Esophagus (tissue), 2 donors: ENCODE results near the gene CLDN34. TPM values are rescaled to one million over a fixed set of nuclear protein-coding genes. Genes with fewer than 3 reads are reported as not detected.

Experiments
- H3K27ac ChIP-seq, 2 donors: one replicate each; pipeline ENCODE4 v1.5.1; 2013; ENCODE audit warnings: low read depth in 2 of 2, mild to moderate bottlenecking in 2 of 2, inconsistent platforms in 1 of 2, low read length in 1 of 2, moderate library complexity in 1 of 2
- H3K27me3 ChIP-seq, 2 donors: one replicate each; pipeline ENCODE4 v1.6.1; 2013; ENCODE audit warnings: low read length in 2 of 2, control low read depth in 1 of 2, mild to moderate bottlenecking in 1 of 2; ENCODE audit not compliant: insufficient read depth in 2 of 2, control insufficient read depth in 1 of 2
- H3K36me3 ChIP-seq, 2 donors: one replicate each; pipeline ENCODE4 v1.6.1; 2013; ENCODE audit warnings: low read length in 1 of 2; ENCODE audit not compliant: control insufficient read depth in 2 of 2, insufficient read depth in 2 of 2
- H3K4me1 ChIP-seq, 2 donors: one replicate each; pipeline ENCODE4 v1.6.1; 2013; ENCODE audit warnings: low read length in 1 of 2; ENCODE audit not compliant: control insufficient read depth in 2 of 2, insufficient read depth in 2 of 2
- H3K4me3 ChIP-seq, 2 donors: one replicate each; pipeline ENCODE4 v1.5.1; 2013; ENCODE audit warnings: low read length in 2 of 2, mild to moderate bottlenecking in 2 of 2, low read depth in 1 of 2, moderate library complexity in 1 of 2
- H3K9me3 ChIP-seq, 2 donors: one replicate each; pipeline ENCODE4 v1.6.1; 2013; ENCODE audit warnings: mild to moderate bottlenecking in 2 of 2, low read depth in 1 of 2, low read length in 1 of 2, moderate library complexity in 1 of 2; ENCODE audit not compliant: control insufficient read depth in 2 of 2, insufficient read depth in 1 of 2
- WGBS, 2 donors: extraction: QIAGEN DNeasy Blood & Tissue Kit; methylation state at CpG; one replicate each; pipeline ENCODE4 v1.1.7; 2013; 5-methylcytosine and 5-hydroxymethylcytosine counted together
- polyA plus RNA-seq, 2 donors: library from polyadenylated mRNA; stranded (reverse); fragments of 200-250 nt; gene quantifications; one replicate each; pipeline ENCODE4 v1.2.3, GENCODE V29; 2013
- donor health status: healthy with polysubstance abuse.
- donor health status: Bipolar disorder and iron deficiency.

CLDN34 gene
- under 1 TPM; 0.15 to 0.45 TPM for polyA plus RNA-seq

- Histone ChIP-seq H3K9me3 (no peaks in the 10 kb centered on the region), H3K4me1 (no peaks in the 10 kb centered on the region), H3K27me3 (no peaks in the 10 kb centered on the region), H3K27ac (no peak within 1 kb of the TSS), H3K4me3 (no peak within 1 kb of the TSS), H3K36me3 (no peaks in the 10 kb centered on the region)
- 90 to 93% methylated on average over 16 of the region's 16 CpGs for WGBS, 2 donors
Observed at GRCh38 chrX:9966775-9967408, at the start of gene CLDN34. TSS of gene CLDN34 (plus strand) at chrX:9967358. CDS start at chrX:9967358, 0 bp downstream.

- no peaks in the 10 kb centered on the region for H3K4me1 ChIP-seq
- H3K9me3 ChIP-seq = no peaks in the 10 kb centered on the region
- no peaks in the 10 kb centered on the region for H3K36me3 ChIP-seq
- H3K4me3 ChIP-seq = no peak overlapping the region
- 83 to 86% methylated on average over 5 of the region's 5 CpGs for WGBS, 2 donors
- H3K27me3 ChIP-seq = no peaks in the 10 kb centered on the region
- no peak overlapping the region for H3K27ac ChIP-seq
Observed at GRCh38 chrX:9917861-9918260, 49.3 kb upstream of the CLDN34 start.

GRCh38 chrX:9919632-9920172 lies 47.5 kb upstream of the CLDN34 start:
- WGBS, 2 donors = 64 to 86% methylated on average over 3 of the region's 3 CpGs
- no peaks in the 10 kb centered on the region for H3K4me1 ChIP-seq
- no peak overlapping the region for H3K4me3 ChIP-seq
- H3K27ac ChIP-seq = no peak overlapping the region
- H3K36me3 ChIP-seq = no peaks in the 10 kb centered on the region
- no peaks in the 10 kb centered on the region for H3K27me3 ChIP-seq
- no peaks in the 10 kb centered on the region for H3K9me3 ChIP-seq

GRCh38 chrX:9921407-9921806 lies 45.8 kb upstream of the CLDN34 start:
- Histone ChIP-seq H3K36me3 (no peaks in the 10 kb centered on the region), H3K9me3 (no peaks in the 10 kb centered on the region), H3K4me1 (no peaks in the 10 kb centered on the region), H3K27ac (no peak overlapping the region), H3K27me3 (no peaks in the 10 kb centered on the region), H3K4me3 (no peak overlapping the region)
- WGBS, 2 donors = 91 to 96% methylated on average over 5 of the region's 5 CpGs

GRCh38 chrX:9923357-9923756 lies 43.8 kb upstream of the CLDN34 start:
- H3K27ac ChIP-seq = no peak overlapping the region
- 51 to 69% methylated on average over 5 of the region's 5 CpGs for WGBS, 2 donors
- H3K9me3 ChIP-seq = no peaks in the 10 kb centered on the region
- H3K27me3 ChIP-seq = no peaks in the 10 kb centered on the region
- no peaks in the 10 kb centered on the region for H3K36me3 ChIP-seq
- no peak overlapping the region for H3K4me3 ChIP-seq
- peaks cover 0 to 2% of the 10 kb centered on the region in 2 donors for H3K4me1 ChIP-seq

- Histone ChIP-seq H3K4me3 (no peak overlapping the region), H3K9me3 (no peaks in the 10 kb centered on the region), H3K36me3 (no peaks in the 10 kb centered on the region), H3K27ac (no peak overlapping the region), H3K27me3 (no peaks in the 10 kb centered on the region), H3K4me1 (peaks cover 0 to 2% of the 10 kb centered on the region in 2 donors)
- 87 to 91% methylated on average over 9 of the region's 9 CpGs for WGBS, 2 donors
Observed at GRCh38 chrX:9926002-9926401, 41.2 kb upstream of the CLDN34 start.

- 39 to 44% methylated on average over 11 of the region's 11 CpGs for WGBS, 2 donors
- H3K36me3 ChIP-seq = peaks cover 0 to 3% of the 10 kb centered on the region in 2 donors
Observed at GRCh38 chrX:9927698-9928482, 39.3 kb upstream of the CLDN34 start.

GRCh38 chrX:9935436-9935835 lies 31.7 kb upstream of the CLDN34 start:
- peaks cover 0 to 3% of the 10 kb centered on the region in 2 donors for H3K36me3 ChIP-seq
- no peaks in the 10 kb centered on the region for H3K9me3 ChIP-seq
- no peak overlapping the region for H3K4me3 ChIP-seq
- H3K27me3 ChIP-seq = no peaks in the 10 kb centered on the region
- no peak overlapping the region for H3K27ac ChIP-seq
- WGBS, 2 donors = 81 to 91% methylated on average over 3 of the region's 3 CpGs
- H3K4me1 ChIP-seq = no peaks in the 10 kb centered on the region

More at GRCh38 chrX:9927698-9928482, 39.3 kb upstream of the CLDN34 start:
- Histone ChIP-seq H3K27me3 (no peaks in the 10 kb centered on the region), H3K4me1 (peaks cover 0 to 2% of the 10 kb centered on the region in 2 donors), H3K4me3 (no peak overlapping the region), H3K27ac (no peak overlapping the region), H3K9me3 (no peaks in the 10 kb centered on the region)

- H3K27ac ChIP-seq = no peak overlapping the region
- no peaks in the 10 kb centered on the region for H3K27me3 ChIP-seq
- H3K4me1 ChIP-seq = no peaks in the 10 kb centered on the region
- WGBS, 2 donors = 80 to 93% methylated on average over 8 of the region's 8 CpGs
- H3K36me3 ChIP-seq = no peaks in the 10 kb centered on the region
- H3K4me3 ChIP-seq = no peak overlapping the region
- H3K9me3 ChIP-seq = no peaks in the 10 kb centered on the region
Observed at GRCh38 chrX:9937761-9938160, 29.4 kb upstream of the CLDN34 start.
